ENCODE results near the gene SH2D2A. TPM values are rescaled to one million over a fixed set of nuclear protein-coding genes. Genes with fewer than 3 reads are reported as not detected.

SH2D2A gene
- total RNA-seq, 4 donors from 2014 or later, result 0.94 TPM; not detected in 3

- TF ChIP-seq EP300 (IDR thresholded peaks at IDR 0.05) (no peak), POLR2AphosphoS5 (IDR thresholded peaks at IDR 0.05) (no peak), POLR2A (IDR thresholded peaks at IDR 0.05) (no peak), CTCF (IDR thresholded peaks at IDR 0.05) (no peak)
- Histone ChIP-seq H3K27ac (no peak overlapping the region), H3K4me3 (no peak overlapping the region), H3K27me3 (peaks cover 100% of the 10 kb centered on the region), H3K9me3 (no peaks in the 10 kb centered on the region), H3K36me3 (no peaks in the 10 kb centered on the region), H3K4me1 (peaks cover 0 to 15% (median 0%) of the 10 kb centered on the region in 3 donors)
- ATAC-seq, result no peak
- WGBS, 2 donors (ENCODE audit: low coverage in 1 of 2), result 84% methylated on average over 10 of the region's 16 CpGs; no CpG with 5 or more reads in 1 of the 2 donors
These were observed 24.7 kb upstream of the SH2D2A start for GRCh38 chr1:156841295-156841855.

- WGBS, 2 donors (ENCODE audit: low coverage in 1 of 2), result 48 to 100% methylated on average over 1 to 5 of the region's 14 CpGs
- Histone ChIP-seq H3K4me3 (no peak overlapping the region), H3K27ac (no peak overlapping the region), H3K9me3 (no peaks in the 10 kb centered on the region), H3K27me3 (peaks cover 100% of the 10 kb centered on the region), H3K4me1 (peaks cover 0 to 15% (median 0%) of the 10 kb centered on the region in 3 donors), H3K36me3 (no peaks in the 10 kb centered on the region)
- no peak for TF ChIP-seq POLR2A (IDR thresholded peaks at IDR 0.05)
- TF ChIP-seq CTCF (IDR thresholded peaks at IDR 0.05), result no peak
- TF ChIP-seq EP300 (IDR thresholded peaks at IDR 0.05), result no peak
- ATAC-seq, result no peak
These were observed 24.2 kb upstream of the SH2D2A start for GRCh38 chr1:156840898-156841279.

- Histone ChIP-seq H3K27me3 (peaks cover 97% of the 10 kb centered on the region), H3K9me3 (no peaks in the 10 kb centered on the region), H3K36me3 (no peaks in the 10 kb centered on the region), H3K4me1 (peaks cover 0 to 10% (median 0%) of the 10 kb centered on the region in 3 donors), H3K27ac (no peak overlapping the region), H3K4me3 (no peak overlapping the region)
- 56% methylated on average over 2 of the region's 8 CpGs; no CpG with 5 or more reads in 1 of the 2 donors for WGBS, 2 donors (ENCODE audit: low coverage in 1 of 2)
- ATAC-seq, result no peak
- no peak for TF ChIP-seq CTCF (IDR thresholded peaks at IDR 0.05)
- no peak for TF ChIP-seq POLR2A (IDR thresholded peaks at IDR 0.05)
- no peak for TF ChIP-seq EP300 (IDR thresholded peaks at IDR 0.05)
- TF ChIP-seq POLR2AphosphoS5 (IDR thresholded peaks at IDR 0.05), result no peak
These were observed 23.7 kb upstream of the SH2D2A start for GRCh38 chr1:156840186-156840897.

- 42 to 50% methylated on average over 2 to 6 of the region's 9 CpGs for WGBS, 2 donors (ENCODE audit: low coverage in 1 of 2)
- peaks cover 89% of the 10 kb centered on the region for H3K27me3 ChIP-seq
- H3K4me3 ChIP-seq, result no peak overlapping the region
- H3K4me1 ChIP-seq, result peaks cover 0 to 2% (median 0%) of the 10 kb centered on the region in 3 donors
- TF ChIP-seq CTCF (IDR thresholded peaks at IDR 0.05) (no peak), EP300 (IDR thresholded peaks at IDR 0.05) (no peak), POLR2AphosphoS5 (IDR thresholded peaks at IDR 0.05) (no peak), POLR2A (IDR thresholded peaks at IDR 0.05) (no peak)
- no peaks in the 10 kb centered on the region for H3K9me3 ChIP-seq
- ATAC-seq, result no peak
- H3K36me3 ChIP-seq, result no peaks in the 10 kb centered on the region
- H3K27ac ChIP-seq, result no peak overlapping the region
These were observed 22.9 kb upstream of the SH2D2A start for GRCh38 chr1:156839426-156840109.
